Stimulated activated CD4-positive, alpha-beta T cell treated with anti-CD3 and anti-CD28 coated beads, TNF-alpha, amount 100 ng/mL, for 24 hours (primary cell): ENCODE results near the gene RNF111.
"Not testable (repeated sequence)": the region's sequence is repeated elsewhere in the genome, so short reads cannot be mapped to it uniquely, and the experiment has no call there.

Source experiments
- DNase-seq, 3 experiments: peaks; one replicate each; pipeline ENCODE4 v3.0.0-alpha.2; 2020; ENCODE audit warnings: low read depth in 3 of 3

Gene RNF111

DNA sequence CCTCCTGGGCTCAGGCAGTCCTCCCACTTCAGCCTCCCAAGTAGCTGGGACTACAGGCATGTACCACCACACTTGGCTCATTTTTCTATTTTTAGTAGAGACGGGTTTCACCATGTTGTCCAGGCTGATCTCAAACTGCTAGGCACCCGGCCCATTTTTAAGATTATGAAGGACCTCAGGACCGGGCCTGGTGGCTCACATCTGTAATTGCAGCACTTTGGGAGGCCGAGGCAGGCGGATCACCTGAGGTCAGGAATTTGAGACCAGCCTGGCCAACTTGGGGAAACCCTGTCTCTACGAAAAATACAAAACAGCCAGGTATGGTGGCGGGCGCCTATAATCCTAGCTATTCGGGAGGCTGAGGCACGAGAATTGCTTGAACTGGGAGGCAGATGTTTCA, 12.8 kb downstream of the RNF111 start:
- not testable (repeated sequence) for DNase-seq

DNA sequence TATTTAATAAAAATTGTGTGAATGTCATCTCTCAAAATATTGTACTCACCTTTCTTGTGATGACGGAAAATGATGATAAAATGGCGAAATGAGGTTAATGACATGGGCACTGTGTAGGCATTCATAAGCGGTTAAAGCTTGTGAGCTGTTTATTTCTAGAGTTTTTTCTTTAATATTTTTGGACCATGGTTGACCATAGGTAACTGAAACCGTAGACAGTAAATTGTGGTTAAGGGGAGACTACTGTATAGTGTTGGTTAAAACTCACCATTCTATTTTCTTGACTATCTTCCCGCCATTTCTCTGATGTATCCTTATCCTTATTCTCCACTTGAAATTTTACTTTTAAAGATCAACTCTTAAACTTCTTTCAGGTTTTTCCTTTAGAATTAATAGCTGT, 14.5 kb downstream of the RNF111 start:
- DNase-seq, result no peak

- no peak for DNase-seq
Measured at GRCh38 chr15:59002418-59002859, 15.0 kb downstream of the RNF111 start.

- DNase-seq, result no peak
Measured at GRCh38 chr15:59005579-59005978, 18.1 kb downstream of the RNF111 start.

DNA sequence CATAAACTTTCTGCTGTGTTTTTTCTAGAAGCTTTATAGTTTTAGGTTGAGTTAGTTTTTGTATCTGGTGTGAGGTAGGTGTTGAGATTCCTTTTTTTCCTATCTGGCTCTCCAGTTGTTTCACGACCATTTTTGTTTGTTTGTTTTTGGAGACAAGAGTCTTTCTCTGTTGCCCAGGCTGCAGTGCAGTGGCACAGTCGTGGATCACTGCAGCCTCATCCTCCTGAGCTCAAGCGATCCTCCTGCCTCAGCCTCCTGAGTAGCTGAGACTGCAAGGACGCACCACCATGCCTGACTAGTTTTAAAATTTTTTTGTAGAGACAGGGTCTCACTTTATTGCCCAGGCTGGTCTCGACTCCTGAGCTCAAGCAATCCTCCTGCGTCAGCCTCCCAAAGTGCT, 20.6 kb downstream of the RNF111 start:
- DNase-seq, result no peak

GRCh38 chr15:59011262-59011952, 23.9 kb downstream of the RNF111 start:
- DNase-seq, result no peak

- no peak for DNase-seq
Measured at GRCh38 chr15:59013246-59013873, 25.9 kb downstream of the RNF111 start.

DNA sequence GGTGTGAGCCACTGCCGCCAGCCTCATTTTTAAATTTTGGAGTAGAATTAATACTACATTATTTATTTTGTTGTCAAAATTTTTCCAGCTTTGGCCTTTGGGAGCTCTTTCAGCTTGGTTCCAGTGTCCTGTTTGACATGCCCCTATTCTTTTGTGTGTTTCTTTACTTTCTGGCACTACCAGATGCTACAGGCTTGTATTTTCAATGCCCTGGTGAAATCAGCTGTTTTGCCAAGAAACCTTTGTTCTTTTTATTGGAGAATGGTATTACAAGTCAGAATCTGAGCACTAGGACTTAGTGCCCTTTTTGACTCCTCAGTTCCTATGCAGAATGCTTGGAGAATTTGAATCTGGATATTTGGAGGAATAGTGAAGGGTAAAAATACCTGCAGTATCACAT, 26.6 kb downstream of the RNF111 start:
- no peak for DNase-seq

DNA sequence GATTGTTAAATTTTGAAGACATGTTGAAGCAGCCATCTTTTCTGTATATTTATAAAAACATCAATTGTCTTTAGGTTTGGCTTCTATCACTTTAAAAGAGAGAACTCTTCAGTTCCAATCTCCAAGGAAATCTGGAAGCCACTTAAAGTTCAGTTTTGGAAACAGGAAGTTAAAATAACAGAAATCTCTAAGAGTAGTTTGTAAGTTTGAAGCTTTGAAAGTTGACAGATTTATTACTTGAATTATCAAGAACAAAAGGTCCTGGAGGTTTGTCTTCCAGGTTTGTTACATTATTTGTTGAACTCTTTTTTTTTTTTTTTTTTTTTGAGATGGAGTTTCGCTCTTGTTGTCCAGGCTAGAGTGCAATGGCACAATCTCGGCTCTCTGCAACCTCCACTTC, 30.0 kb downstream of the RNF111 start:
- DNase-seq, result no peak

DNA sequence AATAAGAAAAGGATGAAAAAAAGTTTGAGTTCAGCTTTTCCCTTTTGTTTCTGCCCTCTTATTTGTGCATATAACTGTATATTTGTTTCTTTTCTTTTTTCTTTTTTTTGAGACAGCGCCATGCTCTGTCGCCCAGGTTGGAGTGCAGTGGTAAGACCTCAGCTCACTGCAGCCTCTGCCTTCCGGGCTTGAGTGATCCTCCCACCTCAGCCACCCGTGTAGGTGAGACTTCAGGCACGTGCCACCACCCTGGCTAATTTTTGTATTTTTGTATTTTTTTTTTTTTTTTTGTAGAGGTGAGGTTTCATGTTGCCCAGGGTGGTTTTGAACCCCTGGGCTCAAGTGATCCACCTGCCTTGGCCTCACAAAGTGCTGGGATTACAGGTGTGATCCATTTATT, 31.4 kb downstream of the RNF111 start:
- no peak for DNase-seq

GRCh38 chr15:59020322-59020721, 32.9 kb downstream of the RNF111 start:
- no peak for DNase-seq

DNA sequence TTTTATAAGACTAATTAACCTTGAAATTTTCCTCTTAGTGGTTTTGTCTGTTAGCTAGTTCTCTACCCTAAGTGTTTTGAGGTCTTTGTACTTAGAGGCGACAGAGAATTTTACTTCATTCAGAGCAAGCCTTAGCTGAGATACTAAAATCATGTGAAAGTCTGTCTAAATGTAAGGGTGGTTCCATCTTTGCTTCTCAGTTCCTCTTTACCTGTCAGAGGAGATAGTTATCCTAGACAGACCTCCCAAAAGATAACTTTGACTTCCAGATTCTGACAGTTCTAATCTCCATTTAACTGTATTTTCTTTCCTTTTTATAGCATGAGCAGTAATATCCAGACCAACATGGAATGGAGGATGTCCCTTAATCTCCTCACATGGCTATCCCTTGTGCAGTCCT, 34.7 kb downstream of the RNF111 start:
- DNase-seq, result no peak

DNA sequence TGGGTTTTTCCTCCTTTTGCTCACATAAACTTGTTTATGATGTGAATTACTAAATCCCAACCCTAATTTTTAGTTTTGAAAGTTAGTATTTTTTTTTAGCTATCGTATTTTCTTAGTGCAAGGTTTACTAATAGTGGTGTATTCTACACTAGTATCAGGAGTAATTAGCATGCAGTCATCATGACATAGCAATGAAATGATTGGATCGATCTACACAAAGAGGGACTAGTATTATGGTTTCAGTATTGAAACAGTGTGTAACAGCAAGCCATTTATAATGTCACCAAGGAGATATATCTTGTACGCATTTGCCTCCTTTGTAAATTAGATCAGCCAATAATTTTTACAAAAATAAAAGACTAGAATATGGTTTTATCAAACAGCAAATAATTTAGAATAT, 38.7 kb downstream of the RNF111 start:
- DNase-seq, result no peak

- DNase-seq, result no peak
Measured at GRCh38 chr15:59028387-59028955, 41.0 kb downstream of the RNF111 start.

DNA sequence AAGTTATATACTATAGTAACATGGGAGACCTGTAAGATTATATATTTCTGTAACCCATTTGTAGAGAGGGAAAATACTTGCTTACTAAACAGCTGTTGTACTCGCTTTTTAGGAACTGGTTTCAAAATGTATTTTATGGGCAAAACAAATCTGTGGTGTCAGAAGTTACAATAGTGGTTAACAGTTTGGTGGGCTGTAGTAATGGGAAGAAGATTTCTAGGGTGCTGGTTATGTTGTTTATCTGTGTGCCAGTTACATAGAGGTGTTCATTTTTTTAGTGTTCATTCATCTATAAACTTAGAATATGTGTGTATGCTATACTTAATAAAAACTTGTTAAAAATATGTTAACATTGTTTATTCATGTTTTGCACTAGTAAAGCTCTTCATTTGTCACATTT, 42.1 kb downstream of the RNF111 start:
- DNase-seq, result no peak

- DNase-seq, result no peak
Measured at GRCh38 chr15:59035201-59035600, 47.7 kb downstream of the RNF111 start.

DNA sequence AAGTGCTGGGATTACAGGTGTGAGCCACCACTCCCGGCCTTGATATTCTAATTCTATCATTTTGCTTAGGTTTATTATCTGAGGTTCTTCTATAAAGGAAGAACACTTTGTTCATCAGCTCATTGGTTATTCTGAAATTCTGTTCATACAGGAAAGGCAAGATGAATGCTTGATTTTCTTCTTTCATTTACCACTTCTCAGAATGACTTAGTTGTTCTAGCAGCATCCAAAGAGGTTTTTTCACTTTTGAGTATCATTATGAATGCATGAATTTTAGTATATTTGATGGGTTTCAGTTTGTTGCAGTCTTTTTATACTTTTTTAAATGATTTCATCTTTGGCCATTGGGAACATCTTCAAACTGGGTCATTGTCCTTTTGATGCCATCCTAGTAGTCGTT, 51.8 kb downstream of the RNF111 start:
- no peak for DNase-seq

DNA sequence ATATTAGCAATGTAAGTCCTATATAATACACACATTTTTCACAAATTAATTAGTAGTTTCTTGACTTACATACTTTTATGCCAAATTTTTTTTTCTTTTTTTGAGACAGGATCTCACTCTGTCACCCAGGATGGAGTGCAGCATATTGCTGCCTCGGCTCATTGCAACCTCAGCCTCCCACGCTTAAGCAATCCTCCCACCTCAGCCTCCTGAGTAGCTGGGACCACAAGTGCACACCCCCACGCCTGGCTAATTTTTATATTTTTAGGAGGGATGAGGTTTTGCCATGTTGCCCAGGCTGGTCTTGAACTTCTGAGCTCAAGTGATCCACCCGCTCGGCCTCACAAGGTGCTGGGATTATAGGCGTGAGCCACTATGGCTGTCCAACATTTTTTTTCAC, 54.6 kb downstream of the RNF111 start:
- no peak for DNase-seq

- DNase-seq, result no peak
Measured at GRCh38 chr15:59048897-59049296, 61.4 kb downstream of the RNF111 start.

DNA sequence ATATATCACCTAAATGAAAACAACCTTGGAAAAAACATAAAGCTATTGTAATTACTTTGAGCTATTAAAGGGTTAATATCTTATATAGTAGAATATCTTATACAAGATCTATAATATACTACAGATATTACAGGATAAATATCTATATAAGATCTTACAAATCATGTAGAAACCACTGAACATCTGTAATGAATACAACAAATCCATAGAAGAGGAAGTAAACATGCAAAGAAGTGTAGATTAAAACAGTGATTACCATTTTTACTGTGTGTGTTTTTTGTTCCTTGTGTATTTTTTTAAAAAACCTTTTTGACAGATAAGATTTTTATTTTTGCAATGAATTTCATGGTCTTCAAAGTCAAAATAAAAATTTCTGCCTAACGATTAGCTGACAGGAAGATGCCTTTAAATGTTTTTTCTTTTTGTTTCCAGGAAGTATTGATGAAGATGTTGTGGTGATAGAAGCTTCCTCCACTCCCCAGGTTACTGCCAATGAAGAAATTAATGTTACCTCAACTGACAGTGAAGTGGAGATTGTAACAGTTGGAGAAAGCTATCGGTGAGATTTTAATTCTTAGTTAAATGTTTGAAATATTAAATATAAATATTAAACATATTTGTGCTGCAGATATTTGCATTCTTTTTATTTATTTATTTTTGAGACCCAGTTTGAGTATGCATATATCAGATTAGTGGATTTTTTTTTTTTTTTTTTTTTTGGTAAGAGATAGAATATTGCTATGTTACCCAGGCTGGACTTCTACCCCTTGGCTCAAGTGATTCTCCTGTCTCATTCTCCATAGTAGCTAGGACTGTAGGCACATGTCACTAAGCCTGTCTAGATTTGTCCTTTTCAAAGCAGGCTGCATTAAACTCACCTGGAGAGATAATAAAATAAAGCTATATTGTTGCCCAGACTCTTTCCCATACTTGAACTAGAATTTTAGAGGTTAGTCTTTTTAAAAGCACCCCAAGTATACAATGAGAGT, 64.7 kb downstream of the RNF111 start:
- DNase-seq, result no peak

- DNase-seq, result no peak
Measured at GRCh38 chr15:59052915-59053407, 65.5 kb downstream of the RNF111 start.

DNA sequence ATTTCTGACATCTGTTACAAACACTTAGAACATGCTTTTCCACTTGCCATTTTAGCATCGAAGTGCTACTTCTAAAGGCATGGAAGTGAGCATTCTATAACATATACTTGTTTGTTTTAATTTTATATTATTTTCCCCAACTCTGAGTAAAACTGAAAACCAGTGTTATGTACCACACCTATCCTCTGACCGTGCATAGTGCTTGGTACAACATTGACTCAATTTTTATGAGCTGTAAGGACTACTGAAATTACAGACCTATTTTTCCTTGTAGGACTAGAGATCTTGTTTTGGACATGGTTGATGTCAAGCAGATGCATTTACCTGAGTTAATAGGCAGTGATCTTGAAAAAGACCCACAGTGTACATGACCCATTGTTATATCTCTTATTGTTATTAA, 66.0 kb downstream of the RNF111 start:
- DNase-seq, result no peak
